Mesenteric fat pad (tissue), 1 donor: Measurements from ENCODE around the gene GP1BB. TPM values are rescaled to one million over a fixed set of nuclear protein-coding genes. Genes with fewer than 3 reads are reported as not detected.
"Not testable (repeated sequence)": the region's sequence is repeated elsewhere in the genome, so short reads cannot be mapped to it uniquely, and the experiment has no call there.

ENCODE experiments used
- DNase-seq: peaks from one replicate; pipeline ENCODE4 v3.0.0-alpha.2; 2020; ENCODE audit warnings: low spot score
- total RNA-seq: library from RNA; stranded (reverse); fragmentation: NEBNext Ultra II Directional; extraction: Animal tissue kit (Norgen Biotek cat#: 25700); gene quantifications from one replicate; pipeline ENCODE4 v1.2.1, GENCODE V29; 2021
- donor health status: DM: yes; HTN: yes; CAD: no.

Gene GP1BB
- total RNA-seq, 1 donor from 2014 or later, result 1.8 TPM

DNA sequence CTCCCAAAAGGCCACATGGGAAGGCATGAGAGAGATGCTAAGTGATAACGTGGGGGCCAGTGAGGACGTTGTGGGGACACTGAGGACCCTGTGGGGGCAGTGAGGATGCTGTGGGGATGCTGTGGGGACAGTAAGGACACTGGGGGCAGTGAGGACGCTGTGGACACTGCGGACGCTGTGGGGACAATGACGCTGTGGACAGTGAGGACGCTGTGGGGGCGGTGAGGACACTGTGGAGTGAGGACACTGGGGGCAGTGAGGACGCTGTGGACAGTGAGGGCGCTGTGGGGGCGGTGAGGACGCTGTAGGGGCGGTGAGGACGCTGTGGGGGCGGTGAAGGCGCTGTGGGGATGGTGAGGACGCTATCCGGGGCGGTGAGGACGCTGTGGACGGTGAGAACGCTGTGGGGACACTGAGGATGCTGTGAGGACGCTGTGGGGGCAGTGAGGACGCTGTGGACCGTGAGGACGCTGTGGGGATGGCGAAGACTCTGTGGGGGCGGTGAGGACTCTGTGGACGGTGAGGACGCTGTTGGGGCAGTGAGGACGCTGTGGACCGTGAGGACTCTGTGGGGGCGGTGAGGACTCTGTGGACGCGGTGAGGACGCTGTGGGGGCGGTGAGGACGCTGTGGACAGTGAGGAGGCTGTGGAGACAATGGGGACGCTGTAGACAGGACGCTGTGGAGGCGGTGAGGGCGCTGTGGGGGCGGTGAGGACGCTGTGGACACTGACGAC lies 1.8 kb downstream of the GP1BB start:
- DNase-seq, result no peak

DNA sequence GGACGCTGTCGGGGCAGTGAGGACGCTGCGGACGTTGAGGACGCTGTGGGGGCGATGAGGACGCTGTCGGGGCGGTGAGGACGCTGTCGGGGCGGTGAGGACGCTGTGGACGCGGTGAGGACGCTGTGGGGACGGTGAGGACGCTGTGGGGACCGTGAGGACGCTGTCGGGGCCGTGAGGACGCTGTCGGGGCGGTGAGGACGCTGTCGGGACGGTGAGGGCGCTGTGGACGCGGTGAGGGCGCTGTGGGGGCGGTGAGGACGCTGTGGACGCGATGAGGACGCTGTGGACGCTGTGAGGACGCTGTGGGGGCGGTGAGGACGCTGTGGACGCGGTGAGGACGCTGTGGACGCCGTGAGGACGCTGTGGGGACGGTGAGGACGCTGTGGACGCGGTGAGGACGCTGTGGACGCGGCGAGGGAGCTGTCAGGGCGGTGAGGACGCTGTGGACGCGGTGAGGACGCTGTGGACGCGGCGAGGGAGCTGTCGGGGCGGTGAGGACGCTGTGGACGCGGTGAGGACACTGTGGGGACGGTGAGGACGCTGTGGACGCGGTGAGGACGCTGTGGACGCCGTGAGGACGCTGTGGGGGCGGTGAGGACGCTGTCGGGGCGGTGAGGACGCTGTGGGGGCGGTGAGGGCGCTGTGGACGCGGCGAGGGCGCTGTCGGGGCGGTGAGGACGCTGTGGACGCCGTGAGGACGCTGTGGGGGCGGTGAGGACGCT lies 2.9 kb downstream of the GP1BB start:
- not testable (repeated sequence) for DNase-seq

DNA sequence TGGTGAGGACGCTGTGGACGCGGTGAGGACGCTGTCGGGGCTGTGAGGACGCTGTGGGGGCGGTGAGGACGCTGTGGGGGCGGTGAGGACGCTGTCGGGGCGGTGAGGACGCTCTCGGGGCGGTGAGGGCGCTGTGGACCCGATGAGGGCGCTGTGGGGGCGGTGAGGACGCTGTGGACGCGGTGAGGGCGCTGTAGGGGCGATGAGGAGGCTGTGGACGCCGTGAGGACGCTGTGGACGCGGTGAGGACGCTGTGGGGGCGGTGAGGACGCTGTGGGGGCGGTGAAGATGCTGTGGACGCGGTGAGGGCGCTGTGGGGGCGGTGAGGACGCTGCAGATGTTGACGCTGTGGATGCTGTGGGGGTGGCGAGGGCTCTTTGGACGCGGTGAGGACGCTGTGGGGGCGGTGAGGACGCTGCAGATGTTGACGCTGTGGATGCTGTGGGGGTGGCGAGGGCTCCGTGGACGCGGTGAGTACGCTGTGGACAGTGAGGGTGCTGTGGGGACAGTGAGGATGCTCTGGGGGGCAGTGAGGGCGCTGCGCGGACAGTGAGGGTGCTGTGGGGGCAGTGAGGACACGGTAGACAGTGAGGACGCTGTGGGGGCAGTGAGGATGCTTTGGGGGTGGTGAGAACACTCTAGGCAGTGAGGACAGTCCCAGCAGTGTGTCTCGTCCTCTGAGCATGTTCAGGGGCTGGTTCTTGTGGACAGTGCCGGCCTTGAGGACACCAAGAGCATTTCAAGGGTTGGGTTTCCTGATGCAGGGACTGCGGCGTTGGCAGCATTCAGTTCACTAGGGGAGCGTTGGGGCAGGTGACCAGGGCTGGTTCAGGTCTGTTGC lies 4.2 kb downstream of the GP1BB start:
- DNase-seq, result no peak

DNA sequence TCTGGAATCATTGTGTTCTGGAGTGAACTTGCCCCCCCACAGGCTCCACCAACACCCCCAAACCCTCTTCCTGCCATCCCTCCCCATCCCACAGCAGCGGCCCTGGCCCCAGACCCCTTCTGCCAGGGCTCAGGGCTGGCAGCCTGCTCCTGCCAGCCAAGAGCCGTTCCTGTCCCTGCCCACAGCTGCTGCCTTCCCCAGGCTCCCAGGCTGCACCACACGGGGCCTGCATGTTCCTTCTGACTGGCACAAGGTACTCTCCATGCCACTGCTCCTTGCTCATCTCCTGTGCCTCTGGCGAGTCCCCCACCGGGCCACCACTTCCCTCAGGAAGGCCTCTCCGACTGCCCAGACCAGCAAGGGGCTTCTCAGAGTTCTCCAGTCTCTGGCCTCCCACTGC lies 4.9 kb downstream of the GP1BB start:
- DNase-seq, result no peak

DNA sequence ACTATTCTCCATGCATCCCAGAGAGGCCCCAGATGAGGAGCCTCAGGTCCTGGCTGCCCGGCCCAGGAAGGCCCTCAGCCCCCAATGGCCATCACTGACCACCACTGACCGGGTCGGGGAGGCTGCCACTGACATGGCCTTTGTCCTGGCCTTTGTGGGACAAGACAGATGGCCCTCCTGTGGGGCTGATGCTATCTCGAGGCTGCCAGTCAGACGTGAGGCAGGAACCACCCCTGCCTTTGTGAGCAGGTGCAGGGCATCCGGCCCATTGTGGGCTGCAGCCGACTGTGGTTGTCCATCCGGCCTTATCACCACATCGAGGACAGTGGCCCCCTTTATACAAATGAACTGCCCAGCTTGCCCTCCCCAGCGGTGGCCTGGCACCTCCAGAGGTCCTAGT lies 5.5 kb downstream of the GP1BB start:
- DNase-seq, result no peak

DNA sequence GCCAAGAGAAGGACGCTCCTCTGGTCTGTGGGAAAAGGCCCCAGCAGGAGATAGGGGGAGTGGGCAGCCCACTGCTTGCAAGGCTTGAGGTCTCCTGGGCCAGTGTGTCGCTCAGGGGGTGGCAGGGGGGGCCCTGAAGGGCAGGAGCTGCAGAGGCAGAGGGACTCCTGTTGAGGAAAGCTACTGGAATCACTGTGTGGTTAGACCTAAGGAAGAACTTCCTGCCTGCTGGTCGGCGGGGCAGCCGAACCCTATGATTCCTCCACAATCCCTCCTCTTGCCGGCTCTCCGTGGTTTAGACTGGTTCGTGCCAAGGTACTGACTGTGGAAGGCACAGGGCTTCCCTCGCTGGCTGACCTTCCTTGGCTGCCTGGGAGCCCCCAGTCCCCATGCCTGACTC lies 6.2 kb downstream of the GP1BB start:
- no peak for DNase-seq

DNA sequence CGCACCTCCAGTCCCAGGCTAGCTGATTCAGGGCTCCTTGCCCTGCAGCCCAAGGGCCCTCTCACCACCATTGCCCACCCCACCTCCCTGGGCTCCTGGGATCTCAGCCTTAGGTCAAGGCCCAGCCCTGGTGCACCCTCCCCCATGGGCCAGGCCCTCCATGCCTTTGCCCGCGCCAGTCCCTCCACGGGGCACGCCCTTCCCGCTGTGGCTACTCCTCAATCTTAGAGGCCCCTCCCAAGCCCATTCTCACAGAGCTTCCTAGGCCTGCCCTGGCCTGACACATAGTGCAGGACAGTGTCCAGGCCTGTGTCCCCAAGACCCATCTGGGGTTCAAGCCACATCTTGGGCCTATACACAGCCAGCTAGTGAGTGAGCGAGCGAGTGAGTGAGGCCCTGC lies 6.9 kb downstream of the GP1BB start:
- DNase-seq, result no peak

DNA sequence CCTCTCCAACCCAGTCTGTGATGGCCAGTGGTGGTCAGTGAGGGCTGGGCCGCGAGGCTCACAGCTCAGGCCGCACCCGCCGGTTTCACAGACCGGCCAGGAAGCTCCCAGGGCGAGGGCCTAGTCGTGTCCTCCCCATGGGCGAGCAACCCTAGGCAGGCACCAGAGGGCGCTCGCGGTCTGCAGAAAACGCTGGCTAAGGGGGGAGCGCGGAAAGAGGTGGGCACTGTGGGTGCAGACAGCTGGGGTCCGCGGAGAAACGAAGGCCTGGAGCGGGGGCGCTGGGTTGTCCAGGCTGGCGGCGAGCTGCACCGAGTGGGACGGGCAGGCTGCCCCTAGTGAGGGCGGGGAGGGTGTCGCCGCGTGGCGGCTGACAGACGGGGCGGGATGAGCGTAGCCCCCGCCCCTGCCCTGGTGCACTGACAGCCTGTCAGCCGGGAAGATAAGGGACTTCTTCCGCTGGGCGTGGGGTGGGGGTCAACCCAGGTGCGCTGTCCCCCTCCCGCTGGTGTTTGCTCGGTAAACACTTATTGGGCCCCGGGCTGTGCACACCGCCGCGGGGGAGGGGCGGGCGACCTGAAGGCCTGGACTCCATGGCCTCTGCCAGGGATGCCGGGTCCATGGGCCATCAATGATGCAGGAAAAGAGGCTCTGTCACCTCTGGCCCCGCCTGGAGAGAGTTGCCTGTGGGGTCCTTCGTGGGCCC lies 7.5 kb downstream of the GP1BB start:
- peak; percentile 96 for DNase-seq

DNA sequence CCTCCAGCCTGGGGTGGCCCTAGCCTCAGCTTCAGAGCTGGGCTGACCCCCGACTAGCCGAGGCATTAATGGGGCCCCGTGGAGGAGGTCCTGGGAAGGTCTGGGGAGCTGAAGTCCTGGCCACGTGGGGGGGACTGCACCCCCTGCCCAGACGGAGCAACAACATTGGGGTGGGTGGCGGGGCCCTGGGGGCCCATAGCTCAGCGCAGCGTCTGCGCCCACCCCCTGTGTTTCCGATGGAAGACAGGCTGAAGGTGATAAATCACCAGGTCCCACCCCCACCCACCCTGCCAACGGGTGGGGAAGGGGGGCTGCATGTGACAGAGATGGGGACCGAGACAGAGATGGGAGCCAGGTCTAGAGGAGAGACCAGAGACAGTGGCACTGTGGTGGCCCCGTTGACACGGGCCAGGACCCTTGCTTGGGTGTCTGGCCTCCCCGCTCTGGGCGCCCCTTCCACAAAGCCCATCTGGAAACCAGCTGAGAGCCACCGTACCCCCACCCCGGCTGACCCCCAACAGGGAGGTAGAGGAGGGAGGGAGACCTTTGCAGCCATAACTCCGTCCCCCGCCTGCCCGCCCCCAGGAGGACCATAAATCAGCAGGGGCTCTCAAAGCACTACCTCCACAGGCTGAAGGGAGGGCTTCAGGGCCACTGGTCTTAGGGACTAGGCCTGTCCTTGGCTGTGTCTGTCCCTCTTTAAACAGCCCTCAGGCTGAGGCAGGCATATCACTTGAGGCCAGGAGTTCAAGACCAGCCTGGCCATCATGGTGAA lies 8.2 kb downstream of the GP1BB start:
- DNase-seq, result no peak

DNA sequence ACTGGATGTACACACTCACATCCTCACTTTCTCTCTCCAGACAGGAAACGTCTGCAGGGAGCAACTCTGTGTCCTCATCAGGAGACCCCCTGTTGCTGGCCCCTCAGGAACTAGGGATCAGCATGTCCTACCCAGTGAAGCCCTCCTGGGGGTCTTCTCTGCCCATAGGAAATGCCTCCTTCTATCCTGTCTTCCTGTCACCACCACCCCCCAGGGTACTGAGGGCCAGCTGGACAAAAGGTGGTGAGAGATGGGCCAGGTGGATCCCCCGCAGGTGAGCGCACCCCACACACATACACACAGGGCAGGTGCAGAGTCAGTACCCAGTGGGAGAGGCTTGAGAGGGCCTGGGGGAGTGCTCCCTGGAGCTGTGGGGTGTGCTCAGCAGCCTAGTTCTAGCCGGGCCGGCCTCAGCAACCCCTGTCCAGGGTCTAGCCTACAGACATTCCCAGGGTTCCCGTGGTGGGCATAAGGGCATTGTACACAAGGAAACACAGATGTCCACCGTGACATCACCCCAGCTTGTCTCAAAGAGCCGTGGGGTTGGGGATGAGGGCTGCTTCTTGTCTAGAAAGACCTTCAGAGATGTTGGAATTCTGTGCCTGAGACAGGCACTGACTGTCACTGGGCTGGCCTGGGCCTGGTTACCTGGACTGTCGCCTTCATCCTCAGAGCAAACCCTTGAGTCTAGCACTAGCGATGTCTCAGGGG lies 9.2 kb downstream of the GP1BB start:
- DNase-seq, result no peak

DNA sequence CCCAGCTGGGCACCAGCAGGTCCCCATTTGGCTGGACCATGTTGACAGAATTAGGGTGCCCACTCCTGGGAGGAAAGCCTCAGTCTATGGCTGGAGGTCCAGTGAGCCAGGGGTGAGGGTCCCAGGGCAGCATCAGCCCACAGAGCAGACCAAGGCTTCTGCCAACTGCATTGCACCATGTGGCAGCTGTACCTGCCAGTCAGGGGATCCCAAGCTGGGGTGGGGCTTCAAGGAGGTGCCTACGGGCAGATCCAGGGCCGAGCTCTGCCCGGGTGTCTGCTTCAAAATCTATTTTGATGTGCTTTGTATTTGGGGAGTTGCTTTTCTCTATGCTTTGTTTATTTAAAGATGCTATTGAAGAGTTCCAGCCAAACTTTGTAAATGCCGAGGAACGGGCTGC lies 10.4 kb downstream of the GP1BB start:
- no peak for DNase-seq

DNA sequence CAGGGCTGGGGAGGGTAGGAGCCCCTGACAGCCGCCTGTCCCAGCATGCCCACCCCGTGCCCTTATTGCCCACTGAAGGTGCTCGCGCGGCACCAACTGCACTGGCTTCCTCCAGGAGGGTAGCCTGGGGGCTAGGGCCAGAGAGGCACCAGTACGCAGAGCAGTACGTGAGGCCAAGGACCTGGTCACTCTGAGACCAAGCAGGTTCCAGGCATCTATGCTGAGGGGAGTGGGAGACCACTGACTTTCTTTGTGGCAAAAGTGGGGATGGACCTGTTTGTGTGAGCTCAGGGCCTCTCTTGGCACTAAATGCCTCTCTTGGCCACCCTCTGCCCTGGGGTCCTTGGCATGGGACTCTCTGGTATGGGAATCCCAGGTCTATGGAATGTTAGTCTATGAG lies 10.8 kb downstream of the GP1BB start:
- DNase-seq, result no peak

DNA sequence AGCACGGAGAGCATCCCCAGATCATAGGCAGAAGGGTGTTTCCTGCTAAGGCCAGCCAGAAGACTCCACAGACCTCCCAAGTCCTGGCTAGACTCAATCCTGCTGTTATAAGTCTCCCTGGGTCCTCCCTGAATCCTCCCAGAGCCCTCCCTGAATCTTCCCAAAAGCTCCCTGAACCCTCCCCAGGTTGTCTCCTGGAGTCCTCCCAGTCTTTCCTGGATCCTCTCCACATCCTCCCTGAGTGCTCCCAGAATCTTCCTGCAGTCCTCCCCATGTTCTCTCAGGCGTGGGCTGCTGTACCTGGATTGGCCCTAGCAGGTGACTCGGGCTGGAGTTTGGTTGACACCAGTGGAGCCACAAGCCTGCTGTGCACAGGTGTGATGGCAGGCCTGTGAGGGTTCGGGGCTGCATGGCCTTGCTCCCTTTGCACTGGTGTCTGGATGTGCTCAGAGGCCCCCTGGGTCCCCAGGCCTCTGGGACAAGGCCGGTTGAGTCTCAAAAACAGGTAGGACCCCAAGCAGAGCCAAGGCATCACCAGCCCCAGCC lies 11.6 kb downstream of the GP1BB start:
- no peak for DNase-seq

DNA sequence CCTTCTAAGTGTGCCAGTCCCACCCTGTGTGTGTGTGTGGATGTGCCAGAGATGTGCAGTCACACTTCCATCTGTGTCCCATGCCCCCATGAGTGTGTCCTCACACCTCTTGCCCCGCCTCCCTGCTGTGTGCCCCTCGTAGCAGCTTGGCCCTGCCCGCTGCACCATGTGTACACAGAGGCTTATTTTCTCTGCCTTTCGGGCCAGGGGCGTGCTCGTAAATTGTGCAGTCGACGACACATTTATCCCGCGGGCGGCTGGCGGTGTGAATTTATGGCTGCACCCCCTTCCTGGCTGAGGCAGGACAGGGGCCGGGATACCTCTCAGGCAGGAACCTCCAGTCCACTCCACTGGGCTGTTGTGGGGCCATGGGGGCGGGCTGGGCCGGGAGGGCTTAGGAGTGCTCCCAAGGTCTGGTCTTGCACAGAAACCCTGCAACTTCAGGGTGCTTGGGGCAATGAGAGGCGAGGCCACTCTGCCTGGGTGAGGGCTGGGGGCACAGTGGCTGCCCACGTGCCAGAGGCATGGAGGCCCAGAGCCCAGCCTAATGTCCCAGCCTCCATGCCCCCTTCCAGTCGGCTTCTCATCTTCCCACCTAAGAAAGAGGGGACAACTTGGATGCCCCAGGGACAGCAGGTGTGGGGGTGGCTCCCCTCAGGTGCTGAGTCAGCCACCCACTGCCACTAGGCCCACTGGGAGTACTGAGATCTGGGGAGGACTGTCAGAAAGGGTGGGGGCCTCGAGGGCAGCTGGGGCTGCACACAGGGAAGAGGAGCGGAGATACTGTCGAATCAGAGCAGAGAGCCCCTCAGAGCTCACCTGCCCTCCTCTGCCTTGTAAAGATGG lies 12.5 kb downstream of the GP1BB start:
- no peak for DNase-seq

DNA sequence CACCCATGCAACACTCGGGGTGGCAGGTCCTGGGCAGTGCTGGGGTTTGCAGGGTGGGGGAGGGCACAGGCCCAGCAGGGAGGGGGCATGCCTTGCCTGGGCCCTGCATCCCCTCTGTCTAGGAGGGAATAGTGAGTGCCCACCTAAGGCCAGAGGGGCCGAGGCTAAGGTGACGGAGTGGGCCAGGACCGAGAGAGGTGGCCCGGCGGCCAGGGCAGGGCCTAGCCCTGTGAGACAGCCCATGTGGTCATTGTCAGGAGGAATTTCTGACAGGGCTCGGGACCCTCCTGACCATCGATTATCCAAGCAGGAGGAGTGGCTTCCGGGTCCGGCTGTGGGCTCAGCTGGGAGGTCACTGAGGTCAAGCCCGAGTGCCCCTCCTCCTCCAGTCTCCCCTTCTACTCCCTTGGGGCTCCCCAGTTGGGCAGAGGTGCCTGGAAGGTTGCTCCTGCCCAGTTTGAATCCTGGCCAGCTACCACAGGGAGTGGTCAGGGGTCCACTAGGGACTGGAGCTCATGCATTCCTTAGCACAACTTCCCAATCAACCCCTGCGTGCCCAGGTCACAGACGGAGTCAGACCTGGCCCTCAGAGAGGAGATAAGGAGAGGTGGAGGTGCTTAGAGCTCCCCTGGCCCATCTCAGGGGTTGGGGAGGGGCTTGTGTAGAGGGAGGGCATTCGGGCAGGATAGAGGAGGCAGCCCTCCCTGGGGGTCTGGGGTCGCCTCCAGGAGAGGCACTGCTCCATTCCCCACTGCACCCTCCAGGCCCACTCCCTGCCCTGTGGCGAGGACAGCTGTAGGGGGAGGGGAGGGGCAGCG lies 14.7 kb downstream of the GP1BB start:
- no peak for DNase-seq

DNA sequence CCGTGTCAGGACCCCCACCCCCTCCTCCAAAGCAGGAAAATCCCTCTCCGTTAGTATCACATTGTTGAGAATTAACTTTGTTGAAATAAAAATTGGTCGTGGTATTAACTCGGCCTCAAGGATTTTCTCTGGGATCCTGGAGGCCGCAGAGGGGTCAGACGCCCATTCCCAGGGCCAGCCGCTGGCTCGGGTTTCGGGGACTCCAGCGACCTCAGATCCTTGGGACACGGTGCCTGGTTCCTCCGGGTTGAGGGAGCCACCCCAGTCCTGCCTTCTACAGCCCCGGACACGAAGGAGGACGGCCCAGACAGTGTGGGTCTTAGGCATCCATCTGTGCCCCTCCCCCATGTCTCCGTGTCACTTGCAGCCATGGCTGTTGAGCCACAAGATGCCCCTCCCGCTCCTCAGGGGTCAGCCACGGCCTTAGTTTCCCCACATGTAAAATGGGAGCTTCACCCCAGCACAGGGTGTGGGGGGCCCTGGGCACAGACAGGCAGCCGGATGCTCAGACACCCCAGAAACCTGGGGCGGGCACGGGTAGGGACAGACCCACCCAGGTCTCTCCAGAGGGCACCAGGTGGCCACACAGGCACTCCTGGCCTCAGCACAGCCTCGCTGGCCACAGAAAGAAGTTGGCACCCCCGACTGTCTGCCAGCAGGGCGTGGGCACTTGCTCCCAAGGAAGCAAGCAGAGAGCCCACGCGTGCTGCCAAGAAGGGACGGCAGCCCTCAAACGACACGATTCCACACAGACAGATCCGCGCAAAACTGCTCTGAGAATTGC lies 15.5 kb downstream of the GP1BB start:
- DNase-seq, result no peak

DNA sequence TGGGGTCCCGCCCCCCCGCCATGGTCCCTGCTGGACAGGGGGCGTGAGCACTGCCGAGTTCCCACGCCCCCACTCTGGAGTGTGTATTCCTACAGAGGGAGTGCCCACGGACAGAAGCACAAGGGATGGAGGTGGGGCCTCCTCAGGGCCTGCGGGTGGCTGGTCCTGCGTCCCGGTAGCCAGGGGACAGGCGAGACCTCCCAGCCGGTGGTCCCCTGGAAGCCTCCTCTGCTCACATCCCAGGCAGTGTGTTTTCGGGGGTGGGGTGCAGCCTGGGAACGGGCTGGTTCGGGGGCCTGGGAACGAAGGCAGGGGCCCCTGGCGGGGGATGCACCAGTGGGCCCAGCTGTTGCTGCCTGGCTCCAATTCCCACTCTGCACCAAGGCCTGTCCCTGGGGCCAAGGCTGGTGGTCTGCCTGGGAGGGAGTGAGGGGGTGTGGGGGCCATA lies 16.1 kb downstream of the GP1BB start:
- DNase-seq, result no peak
